ENCODE data around the gene FCMR. TPM values are rescaled to one million over a fixed set of nuclear protein-coding genes. Genes with fewer than 3 reads are reported as not detected.

FCMR gene, protein sequence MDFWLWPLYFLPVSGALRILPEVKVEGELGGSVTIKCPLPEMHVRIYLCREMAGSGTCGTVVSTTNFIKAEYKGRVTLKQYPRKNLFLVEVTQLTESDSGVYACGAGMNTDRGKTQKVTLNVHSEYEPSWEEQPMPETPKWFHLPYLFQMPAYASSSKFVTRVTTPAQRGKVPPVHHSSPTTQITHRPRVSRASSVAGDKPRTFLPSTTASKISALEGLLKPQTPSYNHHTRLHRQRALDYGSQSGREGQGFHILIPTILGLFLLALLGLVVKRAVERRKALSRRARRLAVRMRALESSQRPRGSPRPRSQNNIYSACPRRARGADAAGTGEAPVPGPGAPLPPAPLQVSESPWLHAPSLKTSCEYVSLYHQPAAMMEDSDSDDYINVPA
- 4.5 TPM for total RNA-seq (2013)
- 1 to 10 TPM; 1.9 to 3.0 (median 2.2) TPM for polyA plus RNA-seq
- 1.4 TPM in 2 replicates for polyA minus RNA-seq
- 0.07 to 3.2 (median 1.1) reads per million in 11 experiments for total RNA-seq

- WGBS (ENCODE audit: insufficient coverage): 0% methylated on average over 1 of the region's 7 CpGs
- TF ChIP-seq CTCF (IDR thresholded peaks at IDR 0.05): no peak
- Mint-ChIP-seq H3K27ac (peak within 1 kb of the TSS in 5 of 7 donors; percentile 66 to 82 (median 75)), H3K4me1 (peaks cover 3% of the 10 kb centered on the region), H3K27me3 (ENCODE audit: low read depth in 3 of 3) (peaks cover 0 to 3% (median 3%) of the 10 kb centered on the region in 3 donors), H3K9me3 (no peaks in the 10 kb centered on the region), H3K4me3 (peak within 1 kb of the TSS; percentile 39 to 59), H3K36me3 (peaks cover 0 to 6% of the 10 kb centered on the region in 2 donors)
- Histone ChIP-seq H2AFZ (ENCODE audit: insufficient read depth, low read depth, low read length, poor library complexity, severe bottlenecking) (peak within 1 kb of the TSS; percentile 18), H3K4me1 (ENCODE audit: control insufficient read depth in 1 of 2, insufficient read depth in 2 of 2, low read length in 2 of 2) (peaks cover 57 to 60% of the 10 kb centered on the region in 2 donors), H4K20me1 (ENCODE audit: insufficient read depth, low read length) (no peaks in the 10 kb centered on the region), H3K4me3 (replicated peaks in 1 of 3; ENCODE audit: low read depth in 2 of 3, low read length in 3 of 3) (peak within 1 kb of the TSS in 1 of 3 experiments; percentile 41), H3K9me3 (replicated peaks in 1 of 2; ENCODE audit: control insufficient read depth in 1 of 2, insufficient read depth in 1 of 2, low read length in 2 of 2) (no peaks in the 10 kb centered on the region), H3K4me2 (replicated peaks; ENCODE audit: extremely low read depth, low read length, poor library complexity, severe bottlenecking) (peak within 1 kb of the TSS; percentile 37), H3K36me3 (replicated peaks in 1 of 2; ENCODE audit: control insufficient read depth in 1 of 2, insufficient read depth in 2 of 2, low read length in 2 of 2) (no peaks in the 10 kb centered on the region), H3K27me3 (ENCODE audit: control insufficient read depth in 2 of 2, insufficient read depth in 2 of 2, low read length in 2 of 2) (no peaks in the 10 kb centered on the region), H3K9ac (ENCODE audit: insufficient read depth, low read length, poor library complexity, severe bottlenecking) (peak within 1 kb of the TSS; percentile 1), H3K79me2 (ENCODE audit: insufficient read depth, low read length) (no peaks in the 10 kb centered on the region), H3K27ac (ENCODE audit: low read depth in 1 of 2, low read length in 2 of 2) (peak within 1 kb of the TSS; percentile 50 to 67)
- DNase-seq: peak; percentile 70 to 78 (median 71)
- intact Hi-C loops (cut with micrococcal nuclease): no loop called here
Measured at GRCh38 chr1:206921772-206922265, at the start of gene FCMR. FCMR (minus strand) TSS chr1:206921941; CDS start chr1:206921854, 87 bp downstream.

GRCh38 chr1:206971029-206971655, 49.4 kb upstream of the FCMR start:
- H3K27ac Mint-ChIP-seq: peak overlapping the region in 5 of 7 donors; percentile 18 to 90 (median 65)
- no peaks in the 10 kb centered on the region for H3K9me3 Mint-ChIP-seq
- Histone ChIP-seq H3K4me3 (replicated peaks in 1 of 3; ENCODE audit: low read depth in 2 of 3, low read length in 3 of 3) (peak overlapping the region in 1 of 3 experiments; percentile 4), H3K4me1 (ENCODE audit: control insufficient read depth in 1 of 2, insufficient read depth in 2 of 2, low read length in 2 of 2) (peaks cover 52 to 54% of the 10 kb centered on the region in 2 donors), H3K27ac (ENCODE audit: low read depth in 1 of 2, low read length in 2 of 2) (no peak overlapping the region), H3K27me3 (ENCODE audit: control insufficient read depth in 2 of 2, insufficient read depth in 2 of 2, low read length in 2 of 2) (no peaks in the 10 kb centered on the region), H3K36me3 (replicated peaks in 1 of 2; ENCODE audit: control insufficient read depth in 1 of 2, insufficient read depth in 2 of 2, low read length in 2 of 2) (no peaks in the 10 kb centered on the region), H4K20me1 (ENCODE audit: insufficient read depth, low read length) (no peaks in the 10 kb centered on the region), H2AFZ (ENCODE audit: insufficient read depth, low read depth, low read length, poor library complexity, severe bottlenecking) (no peak overlapping the region), H3K9me3 (replicated peaks in 1 of 2; ENCODE audit: control insufficient read depth in 1 of 2, insufficient read depth in 1 of 2, low read length in 2 of 2) (no peaks in the 10 kb centered on the region), H3K9ac (ENCODE audit: insufficient read depth, low read length, poor library complexity, severe bottlenecking) (no peak overlapping the region), H3K79me2 (ENCODE audit: insufficient read depth, low read length) (no peaks in the 10 kb centered on the region), H3K4me2 (replicated peaks; ENCODE audit: extremely low read depth, low read length, poor library complexity, severe bottlenecking) (peak overlapping the region; percentile 38)
- peak; percentile 64 to 76 (median 74) for DNase-seq
- peak overlapping the region in 1 of 2 donors; percentile 63 for H3K4me3 Mint-ChIP-seq
- WGBS (ENCODE audit: insufficient coverage): no CpG with 5 or more reads among the region's 2 CpGs
- peaks cover 9 to 24% (median 14%) of the 10 kb centered on the region in 3 donors for H3K27me3 Mint-ChIP-seq (ENCODE audit: low read depth in 3 of 3)
- no peak for TF ChIP-seq CTCF (IDR thresholded peaks at IDR 0.05)
- peaks cover 0 to 2% of the 10 kb centered on the region in 2 donors for H3K36me3 Mint-ChIP-seq
- intact Hi-C loops (cut with micrococcal nuclease): loop anchor here in 1 of 2 donors (10.0 kb wide), 1 partner anchor 56 kb away; no protein-coding TSS in a partner anchor
- peaks cover 53% of the 10 kb centered on the region for H3K4me1 Mint-ChIP-seq

Measured in CD14-positive monocyte (primary cell).